OCI-M2 (cell line): ENCODE results near the gene NPBWR2.
"Not testable (repeated sequence)": the region's sequence is repeated elsewhere in the genome, so short reads cannot be mapped to it uniquely, and the experiment has no call there.

Source experiments
- DNase-seq: peaks from one replicate; lab custom pipeline; 2025; ENCODE audit not compliant: unreplicated experiment; lab: John Stamatoyannopoulos, UW

The NPBWR2 gene

DNA sequence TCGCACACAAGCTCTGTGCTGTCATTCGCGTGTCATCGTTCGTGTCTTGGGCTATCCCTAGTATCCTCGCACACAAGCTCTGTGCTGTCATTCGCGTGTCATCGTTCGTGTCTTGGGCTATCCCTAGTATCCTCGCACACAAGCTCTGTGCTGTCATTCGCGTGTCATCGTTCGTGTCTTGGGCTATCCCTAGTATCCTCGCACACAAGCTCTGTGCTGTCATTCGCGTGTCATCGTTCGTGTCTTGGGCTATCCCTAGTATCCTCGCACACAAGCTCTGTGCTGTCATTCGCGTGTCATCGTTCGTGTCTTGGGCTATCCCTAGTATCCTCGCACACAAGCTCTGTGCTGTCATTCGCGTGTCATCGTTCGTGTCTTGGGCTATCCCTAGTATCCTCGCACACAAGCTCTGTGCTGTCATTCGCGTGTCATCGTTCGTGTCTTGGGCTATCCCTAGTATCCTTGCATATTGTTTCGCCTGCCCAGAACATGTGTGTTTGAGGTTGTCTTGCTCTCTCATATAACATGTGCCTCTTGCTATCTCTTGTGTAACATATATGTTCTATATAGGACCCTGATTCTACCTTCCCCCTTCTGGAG, 20.0 kb downstream of the NPBWR2 start:
- not testable (repeated sequence) for DNase-seq

DNA sequence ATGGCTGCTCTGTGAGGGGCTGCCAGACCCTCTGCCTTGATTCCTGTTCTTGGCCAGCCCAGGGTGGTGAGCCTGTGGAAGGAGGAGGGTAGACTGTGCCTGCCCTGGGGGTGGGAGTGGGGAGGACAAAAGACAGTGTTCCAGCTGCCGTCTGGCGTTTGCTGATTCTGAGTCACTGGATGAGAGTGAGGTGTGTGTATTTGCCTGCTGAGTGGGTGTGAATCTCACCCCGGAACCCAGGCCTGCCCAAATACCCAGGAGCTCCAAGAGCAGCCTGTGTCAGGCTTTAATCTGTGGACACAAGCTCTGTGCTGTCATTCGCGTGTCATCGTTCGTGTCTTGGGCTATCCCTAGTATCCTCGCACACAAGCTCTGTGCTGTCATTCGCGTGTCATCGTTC, 20.6 kb downstream of the NPBWR2 start:
- DNase-seq: no peak

DNA sequence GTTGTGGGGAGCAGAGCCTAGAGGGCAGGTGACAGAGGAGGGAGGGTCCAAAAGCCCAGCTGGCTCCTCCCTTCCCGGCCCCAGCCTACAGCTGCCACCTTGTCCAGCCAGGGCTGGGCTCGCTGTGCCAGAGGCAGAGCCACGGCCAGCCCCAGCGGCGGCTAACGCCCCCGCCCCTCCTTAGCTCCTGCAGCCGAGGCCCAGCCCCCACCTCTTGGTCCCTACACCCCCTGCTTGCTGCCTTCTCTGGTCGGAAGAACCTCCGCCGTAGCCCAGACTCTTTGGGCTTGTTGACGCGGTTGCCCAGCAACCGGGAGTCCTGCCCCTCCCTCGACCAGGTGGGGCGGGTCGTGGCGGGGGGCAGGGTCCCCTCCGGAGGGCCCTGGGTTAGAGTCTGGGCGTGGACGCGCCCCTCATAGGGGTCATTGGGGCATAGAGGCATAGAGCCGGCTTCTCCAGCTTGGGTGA, 22.6 kb downstream of the NPBWR2 start:
- DNase-seq: no peak

DNA sequence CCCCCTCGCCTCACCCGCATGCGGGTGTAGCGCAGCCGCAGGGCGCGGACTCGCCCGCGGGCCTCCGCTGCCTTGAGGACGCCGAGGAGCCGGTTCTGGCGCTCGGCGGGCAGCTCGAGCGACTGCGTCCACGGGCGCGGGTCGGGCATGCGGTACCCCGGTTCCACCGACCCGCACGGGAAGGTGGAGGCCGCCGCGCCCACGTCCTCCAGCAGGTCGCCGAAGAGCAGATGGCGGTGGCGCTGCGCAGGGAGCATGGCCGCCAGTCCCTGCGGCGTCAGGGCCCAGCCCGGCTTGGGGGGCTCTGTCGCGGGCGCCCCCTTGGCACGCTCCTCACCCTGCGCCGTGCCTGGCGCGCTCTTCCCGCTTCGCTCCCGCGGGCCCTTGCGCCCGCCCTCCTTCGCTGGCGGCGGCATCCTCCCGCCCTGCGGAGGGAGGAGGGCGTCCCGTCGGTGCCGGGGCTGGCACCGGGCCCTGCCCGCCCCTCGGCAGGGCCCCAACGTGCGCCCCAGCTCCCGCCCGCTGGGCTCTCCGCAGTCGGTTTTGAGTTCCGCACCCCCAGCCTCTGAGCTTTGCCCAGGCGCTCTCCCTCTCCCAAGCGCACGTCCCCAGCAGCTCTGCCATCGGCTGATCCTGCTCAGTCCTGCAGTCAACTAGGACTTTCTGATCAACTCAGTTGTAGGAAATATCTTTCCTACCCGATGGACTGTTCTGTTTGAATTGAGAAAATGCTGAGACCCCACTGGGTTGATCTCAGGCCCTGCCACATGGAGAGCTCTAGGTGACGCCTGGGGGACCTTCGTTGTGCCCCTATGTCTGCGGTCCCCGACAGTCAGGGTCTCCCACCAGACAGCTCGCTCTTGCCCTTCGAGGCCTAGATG, 23.3 kb downstream of the NPBWR2 start, which contains the start of gene LKAAEAR1:
TSS of gene LKAAEAR1 (minus strand) at position 595 of the 881 bp plus-strand sequence. CDS start at position 416, 179 bp downstream.
- no peak for DNase-seq

DNA sequence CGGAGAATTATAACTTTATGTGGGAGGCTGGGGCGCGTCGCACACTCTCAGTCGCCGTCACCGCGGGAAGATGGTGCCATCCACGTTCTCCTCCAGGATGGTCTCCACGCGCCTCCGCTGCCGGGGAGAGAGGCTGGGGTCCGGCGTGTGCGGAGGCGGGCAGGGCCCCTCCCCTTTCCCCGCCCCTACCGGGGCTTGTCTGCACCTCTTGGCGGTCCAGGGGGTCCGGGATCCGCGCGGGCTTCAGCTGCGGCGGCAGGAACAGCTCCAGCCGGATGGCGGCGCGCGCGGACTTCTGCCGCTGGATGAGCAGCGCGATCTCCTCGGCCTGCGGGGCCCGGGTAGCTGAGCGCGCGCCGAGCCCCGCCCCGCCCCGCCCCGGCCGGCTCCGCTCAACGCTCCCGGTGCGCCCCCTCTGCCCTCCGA, 24.0 kb downstream of the NPBWR2 start:
- DNase-seq: peak; percentile 52

DNA sequence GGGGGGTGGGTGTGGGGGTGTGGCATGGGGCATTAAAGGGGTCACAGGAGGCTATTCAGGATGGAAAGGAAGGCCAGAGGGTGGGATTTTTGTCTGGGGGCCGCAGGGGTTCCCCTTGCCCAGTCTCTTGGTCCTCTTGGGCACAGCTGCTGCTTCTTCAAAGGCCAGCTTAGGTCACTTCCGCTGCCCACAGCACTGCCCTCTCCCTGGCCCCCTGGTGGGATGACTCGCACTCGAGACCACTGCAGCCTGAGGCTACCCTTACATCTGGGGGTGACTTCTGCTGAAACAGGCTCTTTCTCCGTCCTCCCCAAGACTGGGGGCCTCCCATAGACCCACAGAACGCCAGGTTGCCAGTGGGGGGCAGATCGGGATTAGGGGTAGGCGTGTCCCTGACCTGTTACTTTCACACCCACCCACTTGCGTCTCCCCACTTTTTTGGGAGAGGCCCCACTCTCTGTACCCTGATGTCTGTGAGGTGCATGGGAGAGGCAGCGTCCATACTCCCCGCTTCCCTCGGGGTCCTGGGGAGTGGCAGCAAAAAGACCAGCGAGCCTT, 24.5 kb downstream of the NPBWR2 start:
- no peak for DNase-seq

DNA sequence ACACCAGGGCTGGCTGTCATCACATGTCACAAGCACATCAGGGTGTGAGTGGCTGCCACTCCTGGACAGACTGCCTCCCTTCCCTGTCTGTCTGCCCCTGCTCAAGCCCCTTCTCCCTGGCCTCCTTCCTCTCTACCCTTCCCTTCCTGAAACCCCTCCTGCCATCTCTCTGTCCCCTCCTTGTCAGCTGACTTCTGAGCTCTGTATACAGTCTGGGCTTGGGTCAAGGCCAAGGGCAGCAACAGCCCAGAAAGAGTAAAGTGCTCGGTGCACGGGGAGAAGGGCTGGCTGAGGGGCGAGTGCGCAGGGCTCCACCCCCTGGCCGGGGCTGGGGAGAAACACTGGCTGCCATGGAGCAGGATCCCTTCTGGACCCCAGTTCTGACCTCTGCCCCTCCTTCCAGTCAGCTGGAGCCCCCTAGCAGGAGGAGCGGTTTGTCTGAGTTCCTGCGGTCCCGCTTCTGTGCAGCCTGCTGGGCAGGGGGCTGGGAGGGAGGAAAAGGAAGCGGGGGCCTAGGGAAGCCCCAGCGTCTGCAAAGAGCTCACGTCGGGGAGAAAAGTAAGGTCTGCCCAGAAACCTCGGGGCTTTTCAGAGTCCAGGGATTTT, 25.1 kb downstream of the NPBWR2 start:
- no peak for DNase-seq

DNA sequence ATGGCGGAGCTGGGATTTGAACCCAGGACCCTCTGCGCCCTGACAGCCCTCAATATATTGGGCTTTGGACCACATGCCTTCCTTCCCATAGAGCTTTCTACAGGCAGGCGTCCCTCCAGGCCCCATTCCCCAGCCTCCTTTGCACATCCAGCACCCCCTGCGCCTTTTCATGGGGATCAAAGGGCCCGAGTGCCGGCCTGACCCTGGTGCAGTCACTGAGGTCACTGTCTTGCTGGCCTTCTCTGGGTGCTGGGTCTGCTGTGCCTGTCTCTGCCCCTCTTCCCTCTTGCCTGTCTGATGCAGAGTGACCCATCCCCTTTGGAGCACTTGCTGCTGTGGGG, 25.8 kb downstream of the NPBWR2 start:
- no peak for DNase-seq

DNA sequence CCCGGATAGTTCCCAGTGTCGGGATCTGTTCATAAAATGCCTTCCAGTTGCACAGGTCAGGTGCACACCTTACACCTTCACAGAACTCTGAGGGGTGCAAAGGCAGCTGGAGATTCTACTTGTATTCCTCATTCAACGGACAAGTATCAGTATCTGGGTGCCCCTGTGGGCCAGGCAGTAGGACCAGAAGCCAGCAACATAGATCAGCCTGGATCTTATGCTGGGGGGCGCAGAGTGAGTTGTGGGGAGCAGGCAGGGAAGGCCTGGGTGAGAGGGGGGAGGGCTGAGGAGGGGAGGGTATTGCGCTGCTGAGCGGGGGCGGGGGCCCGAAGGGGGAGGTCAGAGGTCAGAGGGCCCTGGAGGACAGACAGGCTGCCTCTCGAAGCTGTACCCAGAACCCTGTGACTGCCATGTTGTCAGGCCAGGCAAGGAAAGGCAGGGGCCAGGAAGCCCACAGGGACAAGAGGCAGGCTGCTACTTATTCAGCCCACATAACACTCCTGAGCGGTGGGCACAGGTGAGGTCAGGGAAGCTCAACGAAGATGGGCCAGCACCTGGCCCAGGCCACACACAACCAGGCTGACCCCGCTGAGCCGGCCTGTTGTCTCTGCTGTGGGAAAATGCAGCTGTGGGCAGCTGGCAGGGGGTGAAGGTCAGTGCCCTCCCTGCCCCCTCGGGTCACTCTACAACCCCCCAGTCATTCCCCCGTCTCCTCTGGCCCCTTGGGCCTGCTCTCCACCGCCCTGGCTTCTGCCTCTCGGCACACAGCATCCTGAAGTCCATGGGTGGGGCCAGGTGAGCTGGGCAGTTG, 26.3 kb downstream of the NPBWR2 start:
- no peak for DNase-seq

DNA sequence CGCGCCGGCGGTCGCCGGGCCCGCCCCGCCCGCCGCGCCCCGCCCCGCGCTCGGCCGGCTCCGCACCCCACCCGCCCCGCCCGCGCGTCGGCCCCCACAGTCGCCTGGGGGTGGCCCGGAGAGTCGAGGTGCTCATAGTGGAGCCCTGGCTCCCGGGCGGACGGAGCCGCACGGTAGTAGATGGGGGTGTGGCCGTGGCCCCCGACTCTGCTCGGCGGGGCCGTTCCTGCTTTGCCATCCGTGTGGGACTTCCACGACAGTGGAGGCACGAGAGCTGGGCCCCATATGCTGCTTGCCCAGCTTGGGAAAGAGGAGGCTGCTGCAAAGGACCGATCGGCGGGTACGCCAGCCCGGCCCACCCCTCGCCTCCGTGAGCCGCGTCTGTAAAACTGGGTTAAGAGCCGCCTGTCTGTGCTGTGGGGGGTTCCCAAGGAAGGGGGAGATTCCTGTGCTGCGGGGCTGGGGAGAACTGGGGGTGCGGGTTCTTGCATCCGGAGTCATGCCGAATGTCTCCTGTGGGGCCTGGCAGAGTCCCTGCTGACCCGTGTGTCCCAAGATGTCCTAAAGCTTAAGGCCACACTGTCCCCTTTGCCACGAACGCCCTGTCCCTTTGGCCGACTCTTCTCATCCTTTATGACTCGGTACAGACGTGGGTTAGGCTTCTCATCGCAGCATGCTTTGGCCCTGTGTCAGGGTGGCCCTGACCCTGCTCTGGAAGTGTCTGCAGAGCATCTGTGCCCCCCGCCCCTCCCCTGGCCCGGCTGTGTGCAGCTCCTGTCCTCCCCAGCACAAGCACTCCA, 27.2 kb downstream of the NPBWR2 start, which contains the start of gene OPRL1:
TSS of gene OPRL1 (plus strand) at position 70 of the 800 bp plus-strand sequence. CDS start 12,639 bp downstream, outside the sequence.
- no peak for DNase-seq

DNA sequence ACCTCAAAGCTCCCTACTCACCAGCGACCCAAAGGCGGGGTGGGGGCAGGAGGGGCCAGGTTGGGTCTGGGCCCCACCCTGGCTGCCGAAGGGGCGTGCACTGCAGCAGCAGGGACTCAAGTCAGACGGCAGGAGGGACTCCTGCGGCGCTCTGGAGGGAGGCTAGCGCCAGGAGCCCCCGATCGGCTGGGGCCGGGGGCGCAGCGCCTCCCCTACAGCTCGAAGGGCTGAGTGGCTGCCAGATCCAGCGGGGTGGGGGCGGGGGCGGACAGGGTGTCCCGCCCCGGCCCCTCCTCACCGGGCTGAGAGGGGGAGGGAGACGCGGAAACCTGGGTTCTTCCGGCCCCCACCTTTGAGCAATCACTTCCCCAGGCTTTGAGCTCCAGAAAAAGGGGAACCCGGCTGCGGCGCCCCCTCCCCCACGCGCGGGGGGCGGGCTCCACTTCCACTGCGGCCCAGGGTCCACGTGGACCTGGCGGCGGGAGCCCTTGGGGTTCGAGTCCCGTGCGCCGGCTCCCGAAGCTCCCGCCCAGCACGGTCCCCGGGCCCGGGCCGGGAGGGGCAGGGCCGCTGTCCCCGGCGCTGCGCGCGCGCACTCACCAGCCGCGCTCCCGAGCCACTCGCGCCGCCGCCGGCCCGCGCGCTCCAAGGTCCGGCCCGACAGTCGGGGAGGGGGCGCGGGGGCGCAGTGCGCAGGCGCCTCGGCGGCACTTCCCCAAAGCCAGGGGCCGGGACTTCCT, 27.9 kb downstream of the NPBWR2 start, which contains the start of gene RGS19:
TSS of gene RGS19 (minus strand) at position 246 of the 740 bp plus-strand sequence. CDS start 2,632 bp downstream, outside the sequence.
- DNase-seq: no peak

DNA sequence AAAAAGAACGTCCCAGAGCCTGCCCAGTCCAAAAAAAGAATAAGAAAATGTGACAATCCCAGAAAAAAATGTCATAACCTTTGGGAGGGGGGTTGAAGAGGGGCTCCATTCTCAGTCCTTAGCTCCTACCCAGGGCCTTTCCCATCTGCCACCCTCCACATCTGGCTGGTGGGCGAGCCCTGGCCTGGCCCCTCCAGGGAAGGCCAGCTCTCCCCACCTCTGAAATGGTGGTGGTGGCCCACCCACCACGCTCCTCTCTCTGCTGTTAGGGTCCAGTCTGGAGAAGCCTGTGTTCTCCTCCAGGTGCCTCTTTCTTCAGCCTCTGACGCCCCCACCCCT, 28.5 kb downstream of the NPBWR2 start:
- DNase-seq: no peak

DNA sequence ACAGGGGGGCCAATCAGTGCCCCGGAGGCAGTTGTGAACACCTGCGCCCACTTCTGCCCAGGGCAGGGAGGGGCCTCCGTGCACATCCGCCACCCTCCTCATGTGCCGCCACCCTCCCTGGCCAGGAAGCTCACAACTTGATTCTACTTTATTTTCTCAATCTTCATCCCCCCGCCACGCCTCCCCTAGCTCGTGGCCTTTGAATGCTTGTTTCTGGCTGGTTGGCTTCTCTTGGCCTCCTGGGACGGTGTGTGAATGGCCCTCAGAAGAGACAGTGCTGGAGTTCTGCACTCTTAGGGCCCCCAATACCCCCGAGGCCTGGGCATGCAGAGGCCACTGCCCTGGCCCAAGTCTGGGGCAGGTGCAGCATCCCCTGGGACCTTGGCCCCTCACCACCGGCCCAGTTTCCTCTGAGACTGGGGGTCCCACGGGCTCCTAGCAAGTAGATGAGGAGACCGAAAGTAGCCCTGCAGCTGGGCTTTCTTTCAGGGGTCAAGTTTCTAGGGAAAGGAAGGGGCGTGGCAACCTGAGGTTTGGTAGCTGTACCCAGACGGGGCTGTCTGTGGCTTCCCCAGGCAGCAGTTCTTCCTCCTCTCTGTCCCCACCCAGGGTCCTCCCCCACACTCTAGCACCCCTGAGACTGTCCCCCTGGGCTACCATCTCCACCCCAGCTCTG, 29.4 kb downstream of the NPBWR2 start:
- DNase-seq: no peak

DNA sequence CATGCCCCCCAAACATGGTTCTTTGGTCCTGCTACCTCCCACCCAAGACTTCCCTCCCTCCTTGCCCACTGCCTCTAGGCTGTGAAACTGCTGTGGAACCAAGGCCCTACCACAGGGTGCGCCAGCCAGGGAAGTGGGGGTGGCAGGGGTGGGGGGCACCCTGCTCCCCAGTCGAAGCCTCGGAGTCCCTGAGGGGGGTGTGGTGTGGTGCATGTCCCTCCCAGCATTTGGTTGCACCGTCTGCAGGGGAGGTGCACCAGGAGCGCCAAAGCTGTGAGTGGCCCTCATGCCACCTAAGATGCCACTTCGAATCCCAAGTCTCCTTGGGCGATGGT, 29.9 kb downstream of the NPBWR2 start:
- no peak for DNase-seq

DNA sequence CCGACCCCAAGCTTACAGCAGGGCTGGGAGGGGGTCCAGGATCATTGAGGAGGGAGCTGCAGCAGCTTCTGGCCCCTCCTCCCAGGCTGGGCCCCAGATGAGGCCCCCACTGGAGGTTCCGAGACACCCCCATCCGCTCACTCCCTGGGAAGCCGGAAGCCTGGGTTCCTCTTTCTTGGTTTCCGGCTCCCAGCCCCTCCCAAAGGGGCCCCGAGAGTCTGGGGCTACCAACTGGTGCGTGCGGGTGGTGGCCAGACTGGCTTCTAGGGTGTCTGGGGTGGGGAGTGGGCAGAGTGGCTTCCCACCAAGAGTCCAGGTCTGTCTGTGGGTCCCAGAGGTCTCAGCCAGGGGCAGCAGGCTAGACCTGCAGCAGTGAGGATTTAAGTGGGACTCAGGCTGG, 30.3 kb downstream of the NPBWR2 start:
- no peak for DNase-seq

DNA sequence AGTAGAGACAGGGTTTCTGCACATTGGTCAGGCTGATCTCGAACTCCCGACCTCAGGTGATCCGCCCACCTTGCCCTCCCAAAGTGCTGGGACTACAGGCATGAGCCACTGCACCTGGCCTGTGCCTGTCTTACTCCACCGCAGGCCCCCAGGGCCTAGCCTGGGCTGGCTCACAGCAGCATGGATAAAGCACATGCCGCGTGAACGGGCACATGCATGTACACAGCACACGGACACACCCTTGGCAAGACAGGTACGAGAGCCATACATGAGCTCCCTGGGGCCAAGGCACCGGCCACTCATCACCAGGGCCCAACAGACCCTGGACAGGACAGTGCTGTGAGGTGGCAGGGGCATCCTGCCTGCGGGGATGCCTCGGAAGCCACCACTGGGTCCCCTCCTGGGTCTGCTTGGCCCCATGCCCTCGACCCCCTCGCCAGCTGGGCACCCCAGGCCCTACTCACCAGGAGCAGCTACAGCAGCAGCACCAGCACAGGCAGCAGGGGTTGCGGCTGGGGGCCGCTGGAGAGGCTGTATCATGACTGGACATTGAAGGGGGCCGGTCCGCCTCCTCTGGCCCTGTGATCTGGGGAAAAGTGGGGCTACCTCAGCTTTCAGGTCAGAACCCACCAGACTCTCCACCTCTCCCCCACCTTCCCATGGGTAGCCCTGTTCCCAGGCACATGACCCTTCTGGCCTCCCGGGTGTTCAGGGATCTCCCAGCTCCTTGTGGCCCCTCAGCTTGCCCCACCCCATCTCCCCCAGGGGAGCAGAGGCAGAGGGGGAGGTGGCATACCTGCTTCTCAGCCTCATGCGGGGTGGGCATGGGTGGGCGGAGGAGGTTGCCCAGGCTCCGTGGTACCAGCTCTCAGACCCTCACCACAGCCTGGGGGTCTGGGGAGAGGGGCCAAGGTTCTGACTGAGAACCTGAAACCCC, 31.0 kb downstream of the NPBWR2 start:
- DNase-seq: no peak

DNA sequence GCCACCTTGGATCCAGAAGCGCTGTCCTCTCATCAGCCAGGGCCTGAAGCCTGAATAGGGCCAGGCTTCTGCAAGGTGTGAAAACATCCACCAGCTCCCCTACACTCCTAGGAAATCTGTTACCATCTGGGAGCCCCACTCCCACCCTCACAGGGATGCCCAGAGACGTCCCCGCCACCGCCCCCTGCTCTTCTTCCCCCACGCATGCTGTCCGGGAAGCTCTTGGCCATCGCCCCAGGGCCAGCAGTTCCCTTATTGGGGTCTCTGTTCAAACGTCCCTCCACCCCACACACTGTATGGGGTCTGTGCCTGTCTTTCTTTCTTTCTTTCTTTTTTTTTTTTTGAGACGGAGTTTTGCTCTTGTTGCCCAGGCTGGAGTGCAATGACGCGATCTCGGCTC, 31.8 kb downstream of the NPBWR2 start:
- DNase-seq: no peak

DNA sequence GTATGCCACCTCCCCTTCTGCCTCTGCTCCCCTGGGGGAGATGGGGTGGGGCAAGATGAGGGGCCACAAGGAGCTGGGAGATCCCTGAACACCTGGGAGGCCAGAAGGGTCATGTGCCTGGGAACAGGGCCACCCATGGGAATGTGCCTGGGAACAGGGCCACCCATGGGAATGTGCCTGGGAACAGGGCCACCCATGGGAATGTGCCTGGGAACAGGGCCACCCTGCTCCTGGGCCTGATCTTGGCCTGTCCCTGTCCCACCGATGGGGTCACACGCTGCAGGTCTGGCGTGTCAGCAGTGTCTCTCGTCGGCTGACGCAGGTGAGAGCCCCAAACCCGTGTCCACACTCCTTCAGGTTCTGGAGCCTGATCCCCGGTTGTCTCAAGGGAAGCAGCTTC, 32.4 kb downstream of the NPBWR2 start:
- no peak for DNase-seq
